ENCODE results near the gene ACE.

Gene ACE

GRCh38 chr17:63504261-63504660, 27.4 kb downstream of the ACE start:
- H2BK120ac ChIP-seq (ENCODE audit: low read depth, low read length) = no peak overlapping the region
- H2BK5ac ChIP-seq (ENCODE audit: low read length) = no peak overlapping the region
- no peak overlapping the region for H2AK5ac ChIP-seq (ENCODE audit: low read depth, low read length)
- no peak overlapping the region for H2AFZ ChIP-seq (ENCODE audit: low read length)
- peaks cover 0 to 8% of the 10 kb centered on the region in 2 donors for H3K4me1 ChIP-seq (ENCODE audit: control insufficient read depth in 2 of 2, insufficient read depth in 1 of 2, low read depth in 1 of 2, low read length in 2 of 2)
- H3K27me3 ChIP-seq (ENCODE audit: control insufficient read depth in 3 of 3, insufficient read depth in 3 of 3, low read depth in 1 of 3, low read length in 3 of 3) = peaks cover 0 to 21% (median 0%) of the 10 kb centered on the region in 3 experiments
- DNase-seq (ENCODE audit: low spot score) = no peak
- H3K9ac ChIP-seq (ENCODE audit: low read depth, low read length, poor library complexity) = no peak overlapping the region
- no peak overlapping the region for H3K4me3 ChIP-seq (ENCODE audit: low read length in 2 of 2)
- no peak overlapping the region for H3K18ac ChIP-seq (ENCODE audit: low read length)
- no peak overlapping the region for H3K27ac ChIP-seq (replicated peaks; ENCODE audit: low read length)
- H3K9me3 ChIP-seq (replicated peaks in 1 of 2; ENCODE audit: control insufficient read depth in 2 of 2, insufficient read depth in 1 of 2, low read depth in 1 of 2, low read length in 2 of 2) = peaks cover 0 to 3% of the 10 kb centered on the region in 2 donors
- no peak overlapping the region for H3K4me2 ChIP-seq (ENCODE audit: insufficient read depth, low read length, poor library complexity, severe bottlenecking)
- H2BK12ac ChIP-seq (ENCODE audit: low read length) = no peak overlapping the region
- no peak overlapping the region for H3K23ac ChIP-seq (ENCODE audit: low read depth, low read length, poor library complexity)
- H3K79me1 ChIP-seq (ENCODE audit: low read depth, low read length) = no peaks in the 10 kb centered on the region
- no peak overlapping the region for H3K4ac ChIP-seq (ENCODE audit: low read length)
- H3K36me3 ChIP-seq (replicated peaks in 1 of 2; ENCODE audit: control insufficient read depth in 2 of 2, insufficient read depth in 2 of 2, low read length in 2 of 2) = no peaks in the 10 kb centered on the region
- H4K8ac ChIP-seq (ENCODE audit: low read depth, low read length) = no peak overlapping the region
- H3K14ac ChIP-seq (ENCODE audit: low read length) = no peak overlapping the region
- H4K91ac ChIP-seq (ENCODE audit: low read depth, low read length, poor library complexity) = no peak overlapping the region
- H2BK15ac ChIP-seq (ENCODE audit: low read length) = no peak overlapping the region

- H3K14ac ChIP-seq (ENCODE audit: low read length) = no peak overlapping the region
- no peak overlapping the region for H3K4me2 ChIP-seq (ENCODE audit: insufficient read depth, low read length, poor library complexity, severe bottlenecking)
- no peak overlapping the region for H2AK5ac ChIP-seq (ENCODE audit: low read depth, low read length)
- H3K18ac ChIP-seq (ENCODE audit: low read length) = no peak overlapping the region
- H3K4me1 ChIP-seq (ENCODE audit: control insufficient read depth in 2 of 2, insufficient read depth in 1 of 2, low read depth in 1 of 2, low read length in 2 of 2) = peaks cover 0 to 8% of the 10 kb centered on the region in 2 donors
- no peak overlapping the region for H3K4ac ChIP-seq (ENCODE audit: low read length)
- H3K79me1 ChIP-seq (ENCODE audit: low read depth, low read length) = no peaks in the 10 kb centered on the region
- DNase-seq (ENCODE audit: low spot score) = no peak
- no peak overlapping the region for H2BK12ac ChIP-seq (ENCODE audit: low read length)
- no peaks in the 10 kb centered on the region for H3K36me3 ChIP-seq (replicated peaks in 1 of 2; ENCODE audit: control insufficient read depth in 2 of 2, insufficient read depth in 2 of 2, low read length in 2 of 2)
- H3K9me3 ChIP-seq (replicated peaks in 1 of 2; ENCODE audit: control insufficient read depth in 2 of 2, insufficient read depth in 1 of 2, low read depth in 1 of 2, low read length in 2 of 2) = peaks cover 0 to 3% of the 10 kb centered on the region in 2 donors
- H3K23ac ChIP-seq (ENCODE audit: low read depth, low read length, poor library complexity) = no peak overlapping the region
- H2BK120ac ChIP-seq (ENCODE audit: low read depth, low read length) = no peak overlapping the region
- H3K4me3 ChIP-seq (ENCODE audit: low read length in 2 of 2) = no peak overlapping the region
- no CpG with 5 or more reads among the region's 9 CpGs for WGBS, 2 donors (ENCODE audit: extremely low coverage in 2 of 2, insufficient read length in 2 of 2, insufficient replicate concordance in 1 of 2)
- no peak overlapping the region for H2AFZ ChIP-seq (ENCODE audit: low read length)
- no peak overlapping the region for H4K8ac ChIP-seq (ENCODE audit: low read depth, low read length)
- H2BK15ac ChIP-seq (ENCODE audit: low read length) = no peak overlapping the region
- H3K9ac ChIP-seq (ENCODE audit: low read depth, low read length, poor library complexity) = no peak overlapping the region
- no peak overlapping the region for H4K91ac ChIP-seq (ENCODE audit: low read depth, low read length, poor library complexity)
- H2BK5ac ChIP-seq (ENCODE audit: low read length) = no peak overlapping the region
- H3K27me3 ChIP-seq (ENCODE audit: control insufficient read depth in 3 of 3, insufficient read depth in 3 of 3, low read depth in 1 of 3, low read length in 3 of 3) = peaks cover 0 to 30% (median 0%) of the 10 kb centered on the region in 3 experiments
- no peak overlapping the region for H3K27ac ChIP-seq (replicated peaks; ENCODE audit: low read length)
Measured at GRCh38 chr17:63505341-63505740, 28.5 kb downstream of the ACE start.

- no peak overlapping the region for H2BK12ac ChIP-seq (ENCODE audit: low read length)
- H3K9me3 ChIP-seq (replicated peaks in 1 of 2; ENCODE audit: control insufficient read depth in 2 of 2, insufficient read depth in 1 of 2, low read depth in 1 of 2, low read length in 2 of 2) = peaks cover 0 to 3% of the 10 kb centered on the region in 2 donors
- DNase-seq (ENCODE audit: low spot score) = no peak
- H3K36me3 ChIP-seq (replicated peaks in 1 of 2; ENCODE audit: control insufficient read depth in 2 of 2, insufficient read depth in 2 of 2, low read length in 2 of 2) = no peaks in the 10 kb centered on the region
- no peak overlapping the region for H2BK15ac ChIP-seq (ENCODE audit: low read length)
- no peak overlapping the region for H3K4ac ChIP-seq (ENCODE audit: low read length)
- H3K4me1 ChIP-seq (ENCODE audit: control insufficient read depth in 2 of 2, insufficient read depth in 1 of 2, low read depth in 1 of 2, low read length in 2 of 2) = peaks cover 0 to 8% of the 10 kb centered on the region in 2 donors
- H3K4me2 ChIP-seq (ENCODE audit: insufficient read depth, low read length, poor library complexity, severe bottlenecking) = no peak overlapping the region
- no peak overlapping the region for H2BK5ac ChIP-seq (ENCODE audit: low read length)
- H3K79me1 ChIP-seq (ENCODE audit: low read depth, low read length) = no peaks in the 10 kb centered on the region
- no peak overlapping the region for H2BK120ac ChIP-seq (ENCODE audit: low read depth, low read length)
- no peak overlapping the region for H3K23ac ChIP-seq (ENCODE audit: low read depth, low read length, poor library complexity)
- no peak overlapping the region for H4K8ac ChIP-seq (ENCODE audit: low read depth, low read length)
- H4K91ac ChIP-seq (ENCODE audit: low read depth, low read length, poor library complexity) = no peak overlapping the region
- H2AFZ ChIP-seq (ENCODE audit: low read length) = no peak overlapping the region
- no CpG with 5 or more reads among the region's 3 CpGs for WGBS, 2 donors (ENCODE audit: extremely low coverage in 2 of 2, insufficient read length in 2 of 2, insufficient replicate concordance in 1 of 2)
- no peak overlapping the region for H3K9ac ChIP-seq (ENCODE audit: low read depth, low read length, poor library complexity)
- no peak overlapping the region for H3K18ac ChIP-seq (ENCODE audit: low read length)
- H3K27me3 ChIP-seq (ENCODE audit: control insufficient read depth in 3 of 3, insufficient read depth in 3 of 3, low read depth in 1 of 3, low read length in 3 of 3) = peaks cover 0 to 30% (median 0%) of the 10 kb centered on the region in 3 experiments
- H3K4me3 ChIP-seq (ENCODE audit: low read length in 2 of 2) = no peak overlapping the region
- no peak overlapping the region for H3K14ac ChIP-seq (ENCODE audit: low read length)
- H3K27ac ChIP-seq (replicated peaks; ENCODE audit: low read length) = no peak overlapping the region
- H2AK5ac ChIP-seq (ENCODE audit: low read depth, low read length) = no peak overlapping the region
Measured at GRCh38 chr17:63506627-63507026, 29.8 kb downstream of the ACE start.

GRCh38 chr17:63511331-63511730, 34.5 kb downstream of the ACE start:
- peaks cover 0 to 37% (median 2%) of the 10 kb centered on the region in 3 experiments for H3K27me3 ChIP-seq (ENCODE audit: control insufficient read depth in 3 of 3, insufficient read depth in 3 of 3, low read depth in 1 of 3, low read length in 3 of 3)
- H3K27ac ChIP-seq (replicated peaks; ENCODE audit: low read length) = no peak overlapping the region
- no peaks in the 10 kb centered on the region for H3K36me3 ChIP-seq (replicated peaks in 1 of 2; ENCODE audit: control insufficient read depth in 2 of 2, insufficient read depth in 2 of 2, low read length in 2 of 2)
- no peaks in the 10 kb centered on the region for H3K4me1 ChIP-seq (ENCODE audit: control insufficient read depth in 2 of 2, insufficient read depth in 1 of 2, low read depth in 1 of 2, low read length in 2 of 2)
- H3K79me1 ChIP-seq (ENCODE audit: low read depth, low read length) = no peaks in the 10 kb centered on the region
- no peak overlapping the region for H3K4ac ChIP-seq (ENCODE audit: low read length)
- no peak overlapping the region for H2BK5ac ChIP-seq (ENCODE audit: low read length)
- H3K4me3 ChIP-seq (ENCODE audit: low read length in 2 of 2) = no peak overlapping the region
- WGBS, 2 donors (ENCODE audit: extremely low coverage in 2 of 2, insufficient read length in 2 of 2, insufficient replicate concordance in 1 of 2) = no CpG with 5 or more reads among the region's 8 CpGs
- no peak overlapping the region for H3K9ac ChIP-seq (ENCODE audit: low read depth, low read length, poor library complexity)
- H2AK5ac ChIP-seq (ENCODE audit: low read depth, low read length) = no peak overlapping the region
- H3K23ac ChIP-seq (ENCODE audit: low read depth, low read length, poor library complexity) = no peak overlapping the region
- peak overlapping the region; percentile 22 for H4K91ac ChIP-seq (ENCODE audit: low read depth, low read length, poor library complexity)
- H3K9me3 ChIP-seq (replicated peaks in 1 of 2; ENCODE audit: control insufficient read depth in 2 of 2, insufficient read depth in 1 of 2, low read depth in 1 of 2, low read length in 2 of 2) = no peaks in the 10 kb centered on the region
- no peak overlapping the region for H2BK120ac ChIP-seq (ENCODE audit: low read depth, low read length)
- no peak overlapping the region for H3K14ac ChIP-seq (ENCODE audit: low read length)
- no peak overlapping the region for H2BK12ac ChIP-seq (ENCODE audit: low read length)
- no peak overlapping the region for H4K8ac ChIP-seq (ENCODE audit: low read depth, low read length)
- H3K18ac ChIP-seq (ENCODE audit: low read length) = no peak overlapping the region
- no peak overlapping the region for H2AFZ ChIP-seq (ENCODE audit: low read length)
- no peak for DNase-seq (ENCODE audit: low spot score)
- H3K4me2 ChIP-seq (ENCODE audit: insufficient read depth, low read length, poor library complexity, severe bottlenecking) = no peak overlapping the region
- H2BK15ac ChIP-seq (ENCODE audit: low read length) = no peak overlapping the region
